Spleen (tissue), 7 donors: ENCODE results near the gene SPATC1L.

Source experiments
- CTCF ChIP-seq, 11 experiments: fragments of 200-600 bp in 7 of 11; fragments of 450-650 bp in 4 of 11; sonication (generic) in 4 of 11; IDR thresholded peaks in 8 of 11; conservative IDR thresholded peaks in 3 of 11; 1 replicate in 7 of 11; 2 replicates in 4 of 11; pipeline versions ENCODE4 v1.4.0 to v1.8.0; 2016 to 2021; ENCODE audit warnings: antibody characterized with exemption in 11 of 11, inconsistent platforms in 4 of 11, mild to moderate bottlenecking in 1 of 11
- POLR2A ChIP-seq, 3 donors: fragments of 450-650 bp; IDR thresholded peaks; one replicate each; pipeline ENCODE4 v1.5.1; 2017; ENCODE audit warnings: antibody characterized with exemption in 3 of 3, mild to moderate bottlenecking in 1 of 3
- donor health status: DM: no; HTN: no; CAD: no; lungs with moderate emphysema.
- donor health status: DM: no; HTN: no; CAD: no.
- donor health status: DM: no; HTN: no; CAD: no.

DNA sequence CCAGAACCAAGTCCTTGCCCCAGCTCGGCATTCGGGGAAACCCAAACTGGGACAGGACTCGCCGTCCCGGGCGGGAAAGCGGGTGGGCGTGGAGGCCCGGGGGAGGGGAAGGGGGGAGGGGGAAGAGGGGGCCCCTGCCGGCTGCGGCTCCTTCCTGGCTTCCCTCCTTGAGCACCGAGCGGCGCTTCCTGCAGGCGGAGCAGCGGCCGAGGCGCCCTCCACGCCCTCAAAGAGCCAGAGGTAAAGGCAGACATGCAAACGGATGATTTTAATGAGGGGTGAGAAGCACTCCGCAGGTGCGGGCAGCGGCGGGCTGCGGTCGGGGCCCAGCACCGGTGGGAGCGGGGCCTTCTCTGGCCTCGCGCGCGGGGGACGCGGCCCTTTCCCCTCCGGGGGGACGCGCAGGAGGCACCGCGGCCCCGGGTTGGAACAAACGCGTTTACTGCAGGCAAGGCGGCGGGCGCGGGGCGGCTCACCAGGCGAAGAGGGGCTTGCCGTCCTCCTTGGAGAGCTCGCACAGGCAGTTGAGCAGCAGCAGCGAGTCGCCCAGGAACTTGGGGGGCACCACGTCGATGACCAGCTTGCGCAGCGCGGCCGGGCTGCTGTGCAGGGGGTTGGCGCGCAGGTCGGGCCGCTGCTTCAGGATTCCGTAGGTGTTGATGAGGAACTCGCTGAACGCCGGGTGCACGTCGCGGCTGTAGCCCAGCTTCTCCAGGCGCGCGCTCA lies 23.2 kb downstream of the SPATC1L start:
- no peak for TF ChIP-seq CTCF (IDR thresholded peaks at IDR 0.05 in 8 of 11, conservative IDR thresholded peaks at IDR 0.05 in 3 of 11)
- no peak for TF ChIP-seq POLR2A (IDR thresholded peaks at IDR 0.05)
